BLaER1 treated with 17β-estradiol and CSF1 and Interleukin-3, amounts not matched to agents 10 nM and 100 nM (cell line): ENCODE results near the gene CDH4.

ENCODE experiments used
- H3K27ac ChIP-seq, 11 experiments: shearing (Covaris generic); formaldehyde crosslinking; 2 replicates each; pipeline ENCODE4 v1.8.1; 2022
- H3K27me3 ChIP-seq, 11 experiments: shearing (Covaris generic); formaldehyde crosslinking; 2 replicates each; pipeline ENCODE4 v1.8.1; 2022
- H3K36me3 ChIP-seq, 11 experiments: shearing (Covaris generic); formaldehyde crosslinking; 2 replicates each; pipeline ENCODE4 v1.8.1; 2022
- H3K4me1 ChIP-seq, 10 experiments: shearing (Covaris generic); formaldehyde crosslinking; 2 replicates each; pipeline ENCODE4 v1.8.1; 2022
- H3K4me2 ChIP-seq, 11 experiments: shearing (Covaris generic); formaldehyde crosslinking; 2 replicates each; pipeline ENCODE4 v1.8.1; 2022
- H3K4me3 ChIP-seq, 10 experiments: shearing (Covaris generic); formaldehyde crosslinking; 2 replicates each; pipeline ENCODE4 v1.8.1; 2022
- H3K9ac ChIP-seq, 11 experiments: shearing (Covaris generic); formaldehyde crosslinking; 2 replicates each; pipeline ENCODE4 v1.8.1; 2022
- H3K9me3 ChIP-seq, 11 experiments: shearing (Covaris generic); formaldehyde crosslinking; replicated peaks in 1 of 11; 2 replicates each; pipeline ENCODE4 v1.8.1; 2022
- H4K20me1 ChIP-seq, 11 experiments: shearing (Covaris generic); formaldehyde crosslinking; 2 replicates each; pipeline ENCODE4 v1.8.1; 2022
- Cebpa-rat ChIP-seq, 11 experiments: shearing (Covaris generic); IDR thresholded peaks; 2 replicates each; pipeline ENCODE4 v1.8.1; 2022

CDH4 gene

GRCh38 chr20:61522498-61523090 lies 270.5 kb downstream of the CDH4 start:
- no peak for TF ChIP-seq Cebpa-rat (IDR thresholded peaks at IDR 0.05)
- no peaks in the 10 kb centered on the region for H3K27me3 ChIP-seq

GRCh38 chr20:61523145-61523544 lies 271.1 kb downstream of the CDH4 start:
- H3K9me3 ChIP-seq: no peaks in the 10 kb centered on the region
- no peak for TF ChIP-seq Cebpa-rat (IDR thresholded peaks at IDR 0.05)
- no peaks in the 10 kb centered on the region for H3K36me3 ChIP-seq
- no peak overlapping the region for H3K4me3 ChIP-seq
- H3K27me3 ChIP-seq: no peaks in the 10 kb centered on the region
- peaks cover 0 to 7% (median 0%) of the 10 kb centered on the region in 11 experiments; a peak in 4 of 22 replicates for H4K20me1 ChIP-seq
- H3K4me1 ChIP-seq: peaks cover 25 to 43% (median 33%) of the 10 kb centered on the region in 10 experiments
- no peak overlapping the region for H3K27ac ChIP-seq
- no peak overlapping the region for H3K9ac ChIP-seq
- no peak overlapping the region for H3K4me2 ChIP-seq

More at GRCh38 chr20:61522498-61523090, 270.5 kb downstream of the CDH4 start:
- no peak overlapping the region for H3K27ac ChIP-seq
- no peak overlapping the region for H3K9ac ChIP-seq
- peaks cover 0 to 7% (median 0%) of the 10 kb centered on the region in 11 experiments; a peak in 4 of 22 replicates for H4K20me1 ChIP-seq
- H3K4me2 ChIP-seq: peak overlapping the region in 8 of 11 experiments; percentile 77 to 88 (median 83); a peak in 16 of 22 replicates
- no peaks in the 10 kb centered on the region for H3K9me3 ChIP-seq
- H3K36me3 ChIP-seq: no peaks in the 10 kb centered on the region
- H3K4me1 ChIP-seq: peaks cover 25 to 43% (median 33%) of the 10 kb centered on the region in 10 experiments
- H3K4me3 ChIP-seq: no peak overlapping the region

- Histone ChIP-seq H3K27ac (no peak overlapping the region), H3K27me3 (no peaks in the 10 kb centered on the region), H4K20me1 (peaks cover 0 to 7% (median 0%) of the 10 kb centered on the region in 11 experiments; a peak in 3 of 22 replicates), H3K4me2 (no peak overlapping the region), H3K9ac (no peak overlapping the region), H3K36me3 (no peaks in the 10 kb centered on the region), H3K4me3 (no peak overlapping the region), H3K4me1 (peaks cover 21 to 33% (median 25%) of the 10 kb centered on the region in 10 experiments), H3K9me3 (no peaks in the 10 kb centered on the region)
- TF ChIP-seq Cebpa-rat (IDR thresholded peaks at IDR 0.05): no peak
Observed at GRCh38 chr20:61524951-61525666, 273.0 kb downstream of the CDH4 start.

GRCh38 chr20:61525781-61526431 lies 273.8 kb downstream of the CDH4 start:
- Histone ChIP-seq H3K4me1 (peaks cover 13 to 25% (median 17%) of the 10 kb centered on the region in 10 experiments), H3K9ac (no peak overlapping the region), H3K27ac (no peak overlapping the region), H3K9me3 (no peaks in the 10 kb centered on the region), H3K4me2 (no peak overlapping the region), H3K4me3 (no peak overlapping the region), H3K27me3 (no peaks in the 10 kb centered on the region), H4K20me1 (peaks cover 0 to 9% (median 0%) of the 10 kb centered on the region in 11 experiments; a peak in 4 of 22 replicates), H3K36me3 (no peaks in the 10 kb centered on the region)
- no peak for TF ChIP-seq Cebpa-rat (IDR thresholded peaks at IDR 0.05)

- peaks cover 0 to 11% (median 0%) of the 10 kb centered on the region in 11 experiments; a peak in 7 of 22 replicates for H4K20me1 ChIP-seq
- no peaks in the 10 kb centered on the region for H3K27me3 ChIP-seq
- H3K9ac ChIP-seq: no peak overlapping the region
- H3K4me1 ChIP-seq: peaks cover 3 to 15% (median 7%) of the 10 kb centered on the region in 10 experiments
- no peak for TF ChIP-seq Cebpa-rat (IDR thresholded peaks at IDR 0.05)
- no peak overlapping the region for H3K4me3 ChIP-seq
- H3K9me3 ChIP-seq: no peaks in the 10 kb centered on the region
- H3K36me3 ChIP-seq: no peaks in the 10 kb centered on the region
- no peak overlapping the region for H3K27ac ChIP-seq
- no peak overlapping the region for H3K4me2 ChIP-seq
Observed at GRCh38 chr20:61526907-61527306, 274.8 kb downstream of the CDH4 start.

GRCh38 chr20:61527626-61528025 lies 275.6 kb downstream of the CDH4 start:
- H4K20me1 ChIP-seq: peaks cover 0 to 11% (median 0%) of the 10 kb centered on the region in 11 experiments; a peak in 7 of 22 replicates
- H3K4me1 ChIP-seq: peaks cover 0 to 8% (median under 1%) of the 10 kb centered on the region in 10 experiments; a peak in 5 of 20 replicates
- no peaks in the 10 kb centered on the region for H3K36me3 ChIP-seq
- no peak overlapping the region for H3K4me3 ChIP-seq
- no peak overlapping the region for H3K4me2 ChIP-seq
- no peak overlapping the region for H3K27ac ChIP-seq
- TF ChIP-seq Cebpa-rat (IDR thresholded peaks at IDR 0.05): no peak
- H3K9ac ChIP-seq: no peak overlapping the region
- no peaks in the 10 kb centered on the region for H3K27me3 ChIP-seq
- H3K9me3 ChIP-seq: no peaks in the 10 kb centered on the region

GRCh38 chr20:61528591-61528990 lies 276.5 kb downstream of the CDH4 start:
- peaks cover 0 to 17% (median 0%) of the 10 kb centered on the region in 11 experiments; a peak in 8 of 22 replicates for H4K20me1 ChIP-seq
- no peaks in the 10 kb centered on the region for H3K27me3 ChIP-seq
- 0 out of 20 replicates have a peak, but pooled peaks cover 0 to 4% (median 0%) of the 10 kb centered on the region in 10 experiments for H3K4me1 ChIP-seq
- no peak overlapping the region for H3K4me3 ChIP-seq
- TF ChIP-seq Cebpa-rat (IDR thresholded peaks at IDR 0.05): no peak
- no peak overlapping the region for H3K4me2 ChIP-seq
- H3K9me3 ChIP-seq: no peaks in the 10 kb centered on the region
- no peaks in the 10 kb centered on the region for H3K36me3 ChIP-seq
- H3K27ac ChIP-seq: no peak overlapping the region
- H3K9ac ChIP-seq: no peak overlapping the region

GRCh38 chr20:61529354-61529753 lies 277.3 kb downstream of the CDH4 start:
- Histone ChIP-seq H4K20me1 (peaks cover 0 to 19% (median 0%) of the 10 kb centered on the region in 11 experiments; a peak in 8 of 22 replicates), H3K4me2 (no peak overlapping the region), H3K9me3 (no peaks in the 10 kb centered on the region), H3K9ac (no peak overlapping the region), H3K36me3 (no peaks in the 10 kb centered on the region), H3K4me3 (no peak overlapping the region), H3K4me1 (0 out of 20 replicates have a peak, but pooled peaks cover 0 to 4% (median 0%) of the 10 kb centered on the region in 10 experiments), H3K27me3 (no peaks in the 10 kb centered on the region), H3K27ac (no peak overlapping the region)
- TF ChIP-seq Cebpa-rat (IDR thresholded peaks at IDR 0.05): no peak
